EL (cell line): ENCODE measurements around the gene PLK5.
A peak's percentile ranks its signal among the peaks of the same experiment; 100 is the strongest.
"Not testable (repeated sequence)": the region's sequence is repeated elsewhere in the genome, so short reads cannot be mapped to it uniquely, and the experiment has no call there.

Source experiments
- DNase-seq: peaks from one replicate; pipeline ENCODE4 v3.0.0-alpha.2; 2016

Gene PLK5

DNA sequence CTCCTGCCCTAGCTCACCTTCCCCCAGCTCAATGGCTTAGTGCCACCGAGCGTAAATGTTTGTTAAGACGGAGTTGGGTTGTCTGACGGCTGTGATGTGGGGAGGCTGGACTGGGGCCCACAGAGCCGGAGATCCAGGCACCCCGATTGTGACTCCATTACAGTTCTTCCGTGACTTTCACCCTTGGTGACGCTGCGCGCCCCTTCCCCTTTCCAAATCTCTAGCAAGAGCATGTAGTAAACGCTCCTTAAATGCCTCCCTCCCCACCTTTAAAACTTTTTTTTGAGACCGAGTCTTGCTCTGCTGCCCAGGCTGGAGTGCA lies 32.1 kb upstream of the PLK5 start:
- no peak for DNase-seq

DNA sequence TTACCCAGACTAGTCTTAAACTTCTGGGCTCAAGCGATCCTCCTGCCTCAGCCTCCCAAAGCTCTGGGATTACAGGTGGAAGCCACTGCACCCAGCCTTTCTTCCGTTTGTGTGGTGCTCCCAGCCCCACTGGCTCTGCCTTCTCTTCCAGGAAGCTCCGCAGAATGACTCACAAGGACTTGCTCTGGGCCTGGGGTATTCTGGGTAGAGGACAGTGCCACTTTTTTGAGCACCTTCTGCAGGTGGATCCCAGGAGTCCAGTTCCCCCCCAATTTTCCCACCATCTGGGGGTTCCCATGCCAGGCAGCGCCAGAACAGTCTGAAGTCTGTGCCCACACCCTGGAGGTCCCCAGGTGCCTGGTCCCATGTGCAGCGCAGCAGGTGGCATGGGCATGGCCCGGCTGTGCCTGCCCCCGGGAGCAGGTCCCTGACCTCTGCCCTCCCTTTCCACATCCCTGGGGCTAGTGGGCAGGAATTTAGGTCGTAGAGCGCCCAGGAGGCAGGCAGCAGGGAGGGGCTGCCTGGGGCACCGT lies 31.3 kb upstream of the PLK5 start:
- DNase-seq: no peak

DNA sequence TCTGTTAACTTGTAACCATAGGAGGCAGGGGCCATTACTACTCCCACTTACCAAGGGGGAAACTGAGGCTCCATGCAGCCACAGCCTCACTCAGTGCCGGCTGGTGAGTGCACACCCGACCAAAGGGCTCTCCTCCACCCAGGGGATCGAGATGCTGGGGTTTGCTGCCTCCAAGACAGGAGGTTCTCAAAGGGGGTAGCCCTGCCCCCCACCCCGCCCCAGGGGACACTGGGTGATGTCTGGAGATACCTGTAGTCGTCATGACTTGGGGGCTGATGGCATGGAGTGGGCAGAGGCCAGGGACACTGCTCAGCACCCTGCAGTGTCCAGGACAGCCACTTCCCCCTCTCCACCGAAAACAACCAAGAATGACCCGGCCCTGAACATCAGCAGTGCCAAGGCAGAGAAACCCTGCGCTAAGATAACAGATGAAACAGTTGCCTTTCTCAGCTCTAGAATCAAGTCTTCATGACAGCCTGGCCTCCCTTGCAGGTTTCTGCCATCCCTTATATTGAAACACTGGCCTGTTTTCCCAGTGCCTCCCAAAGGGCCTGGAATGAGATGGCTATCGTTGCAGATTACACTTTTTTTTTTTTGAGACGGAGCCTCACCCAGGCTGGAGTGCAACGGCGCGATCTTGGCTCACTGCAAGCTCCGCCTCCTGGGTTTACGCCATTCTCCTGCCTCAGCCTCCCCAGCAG lies 29.6 kb upstream of the PLK5 start:
- DNase-seq: no peak

DNA sequence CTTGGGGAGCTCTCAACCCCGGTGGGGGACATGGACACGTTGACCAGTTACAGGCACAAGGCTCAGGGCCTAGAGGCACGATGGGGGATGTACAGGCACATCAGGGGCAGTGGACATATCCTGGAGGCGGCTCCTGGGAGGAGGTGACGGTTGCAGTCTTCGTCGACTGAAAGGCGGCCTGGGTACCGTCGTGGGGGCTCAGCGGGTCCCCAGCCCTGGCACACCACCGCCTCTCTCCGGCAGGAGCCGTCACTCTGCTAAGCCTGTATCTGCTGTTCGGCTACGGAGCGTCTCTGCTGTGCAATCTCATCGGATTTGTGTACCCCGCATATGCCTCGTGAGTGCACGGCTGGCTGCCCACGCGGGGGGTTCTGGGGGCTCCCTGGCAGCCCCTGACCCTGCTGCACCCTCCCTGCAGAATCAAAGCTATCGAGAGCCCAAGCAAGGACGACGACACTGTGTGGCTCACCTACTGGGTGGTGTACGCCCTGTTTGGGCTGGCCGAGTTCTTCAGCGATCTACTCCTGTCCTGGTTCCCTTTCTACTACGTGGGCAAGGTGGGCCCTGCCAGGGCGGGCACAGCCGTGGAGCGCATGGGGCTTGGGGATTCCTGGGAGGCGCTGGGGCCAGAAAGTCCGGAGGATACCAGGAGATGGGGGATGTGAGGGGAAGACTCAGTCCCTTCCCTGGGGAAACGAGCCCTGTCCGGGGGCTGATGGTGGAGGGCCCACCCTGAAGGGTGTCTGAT lies 28.7 kb upstream of the PLK5 start:
- DNase-seq: no peak

DNA sequence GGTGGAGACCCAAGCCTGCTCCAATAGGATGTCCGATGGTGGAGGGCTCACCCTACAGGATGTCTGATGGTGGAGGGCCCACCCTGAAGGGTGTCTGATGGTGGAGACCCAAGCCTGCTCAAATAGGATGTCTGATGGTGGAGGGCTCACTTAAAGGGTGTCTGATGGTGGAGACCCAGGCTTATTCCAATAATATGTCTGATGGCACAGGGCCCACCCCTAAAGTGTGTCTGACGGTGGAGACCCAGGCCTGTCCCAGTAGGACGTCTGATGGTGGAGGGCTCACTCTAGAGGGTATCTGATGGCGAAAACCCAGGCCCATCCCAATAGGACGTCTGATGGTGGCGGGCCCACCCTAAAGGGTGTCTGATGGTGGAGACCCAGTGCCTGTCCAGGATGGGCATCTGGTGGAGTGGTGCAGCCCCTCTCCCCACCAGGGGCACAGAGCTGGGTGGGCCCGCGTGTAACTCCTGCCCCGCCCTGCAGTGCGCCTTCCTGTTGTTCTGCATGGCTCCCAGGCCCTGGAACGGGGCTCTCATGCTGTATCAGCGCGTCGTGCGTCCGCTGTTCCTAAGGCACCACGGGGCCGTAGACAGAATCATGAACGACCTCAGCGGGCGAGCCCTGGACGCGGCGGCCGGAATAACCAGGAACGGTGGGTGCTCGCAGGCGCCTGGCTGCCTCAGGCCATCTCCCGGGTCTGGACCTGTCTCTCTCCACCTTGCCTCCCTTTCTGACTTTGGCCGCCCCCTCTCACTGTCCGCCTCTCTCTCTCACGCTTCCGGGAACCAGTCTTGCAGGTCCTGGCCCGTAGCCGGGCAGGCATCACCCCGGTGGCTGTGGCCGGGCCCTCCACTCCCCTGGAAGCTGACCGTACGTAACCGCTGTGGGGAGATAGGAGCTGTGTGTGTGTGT lies 27.8 kb upstream of the PLK5 start:
- no peak for DNase-seq

DNA sequence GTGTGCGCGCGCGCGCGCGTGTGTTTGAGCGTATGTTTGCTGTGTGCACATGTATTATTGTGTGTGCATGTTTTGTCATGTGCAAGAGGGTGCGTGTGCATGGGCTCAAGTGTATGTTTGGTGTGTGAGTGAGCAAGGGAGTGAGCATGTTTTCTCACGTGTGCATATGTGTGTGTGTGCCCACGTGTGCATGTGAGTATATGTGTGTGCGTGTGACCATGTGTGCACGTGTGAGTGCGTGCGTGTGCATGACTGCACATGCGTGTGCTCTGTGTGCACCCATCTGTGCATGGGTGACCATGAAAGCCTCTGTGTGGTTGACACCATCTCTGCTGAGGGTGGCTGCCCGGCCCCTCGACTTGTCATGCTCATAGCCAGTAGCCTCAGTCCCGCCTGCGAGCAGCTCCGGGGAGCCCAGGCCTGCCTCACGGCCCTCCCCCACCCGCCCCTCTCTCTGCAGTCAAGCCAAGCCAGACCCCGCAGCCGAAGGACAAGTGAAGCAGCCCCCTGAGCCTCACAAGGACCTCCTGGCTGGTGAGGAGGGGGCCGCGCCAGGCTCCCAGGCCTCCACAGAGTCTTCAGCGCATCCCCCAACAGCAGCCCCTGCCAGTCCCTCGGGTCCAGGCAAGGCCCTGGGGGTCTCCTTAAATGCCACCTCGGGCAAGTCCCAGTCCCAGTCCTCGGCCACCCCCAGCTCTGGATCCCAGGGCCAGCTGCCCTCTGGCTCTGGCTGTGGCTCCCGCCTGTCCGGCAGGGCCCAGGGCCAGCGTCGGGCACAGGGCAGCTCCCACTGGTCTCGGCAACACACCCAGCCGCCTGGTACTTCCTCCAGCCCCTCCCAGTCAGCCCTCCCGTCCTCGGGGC lies 26.9 kb upstream of the PLK5 start:
- no peak for DNase-seq

DNA sequence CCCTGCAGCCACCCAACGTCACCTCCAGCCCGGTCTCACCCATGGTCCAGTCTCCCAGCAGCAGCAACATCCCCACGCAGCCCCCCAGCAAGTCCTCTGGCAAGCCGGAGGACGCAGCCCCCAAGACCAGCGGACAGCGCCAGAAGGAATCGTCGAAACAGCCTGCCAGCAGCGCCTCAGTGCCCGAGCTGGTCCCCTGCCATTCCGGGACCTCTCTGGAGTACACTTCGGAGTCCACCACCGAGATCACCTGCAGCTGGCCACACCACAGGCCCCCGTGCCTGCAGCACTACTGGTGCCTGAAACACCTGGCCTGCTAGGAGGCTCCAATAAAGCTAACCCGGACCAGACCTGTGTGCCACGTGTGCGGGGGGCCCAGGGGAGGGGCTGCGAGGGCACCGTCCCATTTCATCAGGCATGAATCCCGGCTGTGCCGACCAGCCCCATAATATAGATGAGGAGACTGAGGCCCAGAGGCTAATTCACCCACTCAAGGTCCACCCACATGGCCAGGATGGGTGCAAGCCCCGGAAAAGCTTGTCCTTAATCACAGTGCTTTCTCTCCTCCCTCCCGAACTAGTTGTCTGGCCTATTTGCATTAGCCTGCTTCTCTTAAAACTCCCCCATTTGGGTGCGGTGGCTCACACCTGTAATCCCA lies 26.2 kb upstream of the PLK5 start:
- no peak for DNase-seq

DNA sequence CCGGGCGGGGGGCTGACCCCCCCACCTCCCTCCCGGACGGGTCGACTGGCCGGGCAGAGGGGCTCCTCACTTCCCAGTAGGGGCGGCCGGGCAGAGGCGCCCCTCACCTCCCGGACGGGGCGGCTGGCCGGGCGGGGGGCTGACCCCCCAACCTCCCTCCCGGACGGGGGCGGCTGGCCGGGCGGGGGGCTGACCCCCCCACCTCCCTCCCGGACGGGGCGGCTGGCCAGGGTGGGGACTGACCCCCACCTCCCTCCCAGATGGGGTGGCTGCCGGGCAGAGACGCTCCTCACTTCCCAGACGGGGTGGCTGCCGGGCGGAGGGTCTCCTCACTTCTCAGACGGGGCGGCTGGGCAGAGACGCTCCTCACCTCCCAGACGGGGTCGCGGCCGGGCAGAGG lies 24.6 kb upstream of the PLK5 start:
- not testable (repeated sequence) for DNase-seq

DNA sequence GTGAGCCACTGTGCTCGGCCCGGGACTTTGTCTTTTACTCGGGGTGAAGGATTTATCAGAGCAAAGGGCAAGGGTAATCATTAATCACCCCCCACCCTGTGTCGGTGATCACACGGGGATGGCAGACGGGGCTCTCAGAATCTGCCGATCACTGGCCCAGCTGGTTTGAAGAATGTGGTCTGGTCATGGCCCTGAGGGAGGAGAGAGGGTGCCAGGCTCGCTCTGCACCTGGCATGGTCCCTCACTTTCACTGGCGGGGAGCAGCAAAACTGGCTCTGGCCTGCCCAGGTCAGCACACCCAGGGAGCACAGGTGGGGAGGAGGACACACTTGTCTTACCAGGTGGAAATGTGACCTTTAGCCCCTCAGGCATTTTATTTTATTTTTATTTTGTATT lies 22.7 kb upstream of the PLK5 start:
- DNase-seq: no peak

DNA sequence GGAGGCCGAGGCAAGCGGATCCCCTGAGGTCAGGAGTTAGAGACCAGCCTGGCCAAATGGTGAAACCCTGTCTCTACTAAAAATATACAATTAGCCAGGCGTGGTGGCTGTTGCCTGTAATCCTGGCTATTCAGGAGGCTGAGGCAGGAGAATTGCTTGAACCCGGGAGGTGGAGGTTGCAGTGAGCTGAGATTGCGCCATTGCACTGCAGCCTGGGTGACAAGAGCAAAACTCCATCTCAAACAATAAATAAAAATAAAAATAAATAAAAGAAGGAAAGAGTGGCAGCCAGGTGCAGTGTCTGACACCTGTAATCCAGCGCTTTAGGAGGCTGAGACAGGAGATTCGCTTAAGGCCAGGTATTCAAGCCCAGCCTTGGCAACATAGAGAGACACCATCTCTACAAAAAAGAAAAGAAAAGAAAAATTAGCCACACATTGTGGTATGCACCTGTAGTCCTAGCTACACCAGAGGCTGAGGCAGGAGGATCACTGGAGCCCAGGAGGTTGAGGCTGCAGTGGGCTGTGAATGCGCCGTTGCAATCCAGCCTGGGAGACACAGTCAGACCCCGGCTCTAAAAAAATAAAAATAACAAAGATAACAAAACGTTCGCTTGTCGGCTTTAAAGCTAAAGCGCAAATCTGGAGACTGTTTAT lies 21.3 kb upstream of the PLK5 start:
- DNase-seq: no peak

DNA sequence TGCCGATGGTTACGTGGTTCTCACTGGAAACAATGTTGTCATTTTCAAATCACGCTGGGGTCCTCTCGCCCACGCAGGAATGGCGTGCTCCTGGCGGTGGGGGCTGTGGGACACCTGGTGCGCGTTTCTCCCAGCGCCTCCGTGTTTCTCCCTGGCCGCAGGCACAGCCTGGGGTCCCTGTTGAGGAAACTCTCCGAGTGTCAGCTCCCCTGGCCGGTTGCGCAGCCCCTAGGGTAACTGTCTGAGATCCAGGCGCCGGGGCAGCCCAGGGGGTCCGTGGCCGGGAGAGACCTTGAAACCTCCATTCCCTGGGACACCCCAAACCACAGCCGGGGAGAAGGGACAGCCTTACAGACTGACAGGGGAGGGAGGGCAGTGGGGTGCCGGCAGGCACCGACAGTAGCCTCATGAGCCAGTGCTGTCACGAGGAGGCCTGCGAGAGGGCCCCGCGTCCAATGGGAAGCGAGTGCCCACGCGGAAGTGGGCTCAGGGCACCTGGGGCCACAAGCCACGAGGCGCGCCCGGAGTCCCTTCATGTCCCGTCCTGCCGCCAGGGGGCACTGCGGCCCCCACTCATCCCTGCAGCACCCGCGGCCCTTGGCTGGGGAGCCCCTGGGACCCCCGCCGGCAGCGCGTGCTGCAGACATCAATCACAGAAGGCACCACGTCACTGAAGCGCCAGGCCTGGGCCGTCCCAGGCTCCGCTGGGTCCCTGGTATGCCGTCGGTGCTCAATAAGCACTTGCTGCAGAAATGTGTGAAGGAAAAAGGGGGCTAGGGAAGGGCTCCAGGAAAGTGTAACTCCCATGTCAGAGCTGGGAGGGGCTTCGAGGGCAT lies 20.6 kb upstream of the PLK5 start:
- peak; percentile 63 for DNase-seq

DNA sequence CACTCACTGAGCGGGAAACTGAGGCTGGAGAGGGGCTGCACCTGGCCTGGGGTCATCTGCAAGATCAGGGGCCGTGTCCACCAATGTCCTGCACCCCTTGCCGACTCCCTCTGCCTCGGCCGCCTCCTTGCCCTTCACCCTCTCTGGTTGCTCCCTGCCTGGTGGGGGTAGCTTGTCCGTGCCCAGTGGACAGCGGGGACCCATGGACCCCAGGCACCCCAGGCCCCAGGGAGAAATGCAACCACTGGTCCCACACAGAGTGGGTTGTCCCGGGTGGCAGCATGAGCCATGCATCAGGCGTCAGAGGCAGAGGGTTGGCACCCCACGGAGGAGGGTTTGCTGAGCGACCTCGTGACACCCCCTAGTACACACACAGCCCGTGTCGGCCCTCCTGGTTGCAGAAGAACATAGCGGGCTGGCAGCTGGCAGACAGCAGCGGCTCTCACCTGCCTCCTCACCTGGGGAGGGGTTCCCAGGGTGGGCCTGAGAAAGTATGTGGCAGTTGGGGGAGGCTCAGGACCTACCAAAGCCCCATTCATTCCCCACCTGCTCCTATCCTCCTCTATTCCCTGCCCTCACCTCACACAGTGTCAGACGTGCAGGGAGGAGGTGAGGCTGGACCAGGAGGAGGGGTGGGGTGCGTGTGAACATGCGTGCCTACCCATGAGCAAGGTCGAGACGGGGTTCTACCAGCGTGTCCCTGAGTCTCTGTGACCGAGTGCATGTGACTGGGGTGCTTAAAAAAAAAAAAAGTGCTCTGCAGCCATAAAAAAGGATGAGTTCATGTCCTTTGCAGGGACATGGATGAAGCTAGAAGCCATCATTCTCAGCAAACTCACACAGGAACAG lies 19.7 kb upstream of the PLK5 start:
- no peak for DNase-seq

DNA sequence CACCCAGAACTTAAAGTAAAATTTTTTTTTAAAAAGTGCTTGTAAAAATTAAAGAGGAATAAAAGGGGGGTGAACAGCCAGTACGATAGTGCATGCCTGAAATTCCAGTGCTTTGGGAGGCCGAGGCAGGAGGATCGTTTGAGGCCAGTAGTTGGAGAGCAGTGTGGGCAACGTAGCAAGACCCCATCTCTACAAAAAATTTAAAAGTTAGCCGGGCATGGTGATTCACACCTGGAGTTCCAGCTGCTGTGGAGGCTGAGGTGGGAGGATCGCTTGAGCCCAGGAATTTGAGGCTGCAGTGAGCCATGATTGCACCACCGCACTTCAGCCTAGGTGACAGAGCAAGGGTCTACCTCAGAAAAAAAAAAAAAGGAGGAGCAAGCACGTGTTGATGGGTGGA lies 18.9 kb upstream of the PLK5 start:
- DNase-seq: no peak

DNA sequence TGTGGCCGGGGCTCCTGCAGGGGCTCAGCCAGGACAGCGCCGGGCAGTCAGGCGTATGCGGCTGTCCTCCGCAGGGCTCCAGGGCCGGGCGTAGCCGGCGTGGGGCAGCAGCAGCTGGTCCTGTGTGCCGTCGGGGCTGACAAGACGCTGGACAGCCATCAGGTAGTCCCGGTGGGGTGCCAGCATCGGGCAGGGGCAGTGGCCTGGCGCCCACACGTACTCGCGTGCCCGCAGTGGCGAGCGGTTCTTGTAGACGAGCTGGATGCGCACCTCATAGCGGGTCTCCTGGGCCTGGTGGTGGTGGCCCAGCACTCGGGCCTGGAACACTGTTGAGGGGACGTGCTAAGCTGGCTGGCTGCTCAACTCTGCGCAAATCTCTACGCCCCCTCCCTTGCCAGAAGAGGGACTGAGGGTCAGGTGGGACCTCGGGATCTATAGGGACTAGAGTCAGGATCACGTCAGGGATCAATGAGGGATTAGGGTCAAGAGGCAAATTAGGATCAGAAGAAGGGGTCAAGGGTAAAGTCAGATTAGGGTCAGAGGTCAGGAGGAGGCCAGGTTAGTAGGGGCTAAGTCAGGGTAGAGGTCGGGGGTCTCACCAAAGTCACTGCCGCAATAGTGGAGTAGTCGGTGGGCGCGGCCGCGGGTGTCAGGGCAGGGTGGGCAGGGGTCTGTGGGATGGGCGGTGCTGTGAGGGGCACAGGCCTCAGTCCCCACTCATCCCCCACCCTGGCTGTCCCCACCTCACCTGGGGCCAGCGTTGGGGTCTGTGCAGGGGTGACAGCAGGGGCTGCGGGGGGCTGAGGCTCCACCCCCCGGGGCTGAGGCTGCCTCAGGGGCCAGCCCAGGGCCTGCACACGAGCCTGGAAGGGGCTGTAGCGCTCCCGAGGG lies 17.6 kb upstream of the PLK5 start:
- no peak for DNase-seq

DNA sequence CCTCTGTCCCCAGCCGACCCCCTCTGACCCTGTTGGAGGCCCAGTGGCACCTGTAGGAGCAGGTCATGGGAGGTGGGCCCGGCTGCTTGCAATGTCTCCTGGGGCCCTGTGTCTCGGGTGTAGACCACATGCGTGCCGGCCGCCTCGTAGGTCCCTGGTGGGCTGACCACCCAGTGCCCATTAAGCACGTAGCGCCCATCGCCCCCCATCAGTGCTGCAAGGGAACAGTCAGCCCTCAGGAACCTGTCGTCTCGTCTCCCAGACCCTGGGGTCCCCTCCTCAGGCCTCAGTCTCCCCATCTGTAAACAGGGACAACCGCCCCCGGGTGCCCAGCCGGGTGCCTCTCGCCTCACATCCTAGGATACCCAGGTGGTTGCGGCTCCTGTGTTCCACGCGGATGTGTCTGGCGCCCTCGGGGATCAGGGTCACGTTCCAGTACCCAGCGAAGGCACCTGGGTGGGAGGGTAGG lies 16.7 kb upstream of the PLK5 start:
- DNase-seq: no peak

DNA sequence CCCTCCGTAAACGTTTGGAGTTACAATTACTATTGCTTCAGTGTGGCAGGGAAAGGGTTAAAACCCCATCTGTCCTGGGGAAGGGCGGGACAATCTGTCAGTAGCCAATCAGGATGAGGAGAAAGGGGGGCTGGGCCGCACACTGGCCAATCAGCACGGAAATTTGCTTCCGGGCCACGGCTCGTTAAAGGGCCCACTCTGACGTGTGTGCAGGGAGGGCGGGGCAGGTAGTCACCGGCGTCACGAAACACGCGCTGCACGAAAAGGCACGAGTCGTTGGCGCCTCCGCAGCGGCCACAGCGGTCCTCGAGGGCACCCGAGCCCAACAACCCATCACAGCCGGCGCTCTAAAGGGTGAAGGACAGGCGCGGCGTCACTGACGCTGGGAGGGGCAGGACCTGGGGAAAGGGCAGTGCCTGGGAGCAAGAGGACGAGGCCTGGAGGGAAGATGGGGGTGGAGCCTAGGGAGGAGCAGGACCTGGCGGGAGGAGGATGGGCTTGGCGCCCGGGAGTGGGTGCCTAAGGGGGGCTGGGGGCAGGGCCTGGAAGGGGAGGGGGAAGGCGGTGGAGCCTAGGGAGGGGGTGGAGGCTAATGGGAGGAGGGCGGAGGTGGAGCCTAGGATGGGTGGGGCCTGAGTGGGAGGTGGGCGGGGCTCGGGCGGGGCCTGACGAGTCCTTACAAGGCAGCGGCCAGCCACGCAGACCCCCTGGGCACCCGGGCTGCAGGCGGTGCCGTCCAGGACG lies 15.9 kb upstream of the PLK5 start:
- DNase-seq: peak; percentile 94

DNA sequence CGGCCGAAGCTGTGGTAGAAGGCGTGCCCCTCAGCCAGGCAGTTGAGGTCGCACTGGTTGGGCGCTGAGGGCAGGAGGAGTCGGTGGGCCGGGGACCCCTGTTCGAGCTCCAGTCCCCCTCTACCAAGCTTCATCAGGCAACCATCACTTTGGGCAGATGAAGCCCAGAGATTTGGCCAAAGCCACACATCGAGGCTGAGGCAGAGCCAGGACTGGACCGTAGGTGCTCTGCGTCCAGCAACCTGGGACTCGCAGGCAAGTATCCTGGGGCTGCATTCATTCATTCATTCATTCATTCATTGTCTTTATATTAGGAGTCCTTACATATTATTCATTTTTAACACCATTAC lies 15.4 kb upstream of the PLK5 start:
- DNase-seq: no peak
